Liver (tissue), 9 donors: ENCODE measurements around the gene POLDIP3. TPM values are rescaled to one million over a fixed set of nuclear protein-coding genes. Genes with fewer than 3 reads are reported as not detected.

Experiments used
- DNase-seq: peaks from one replicate; pipeline ENCODE4 v3.0.0-alpha.2; 2017; ENCODE audit warnings: low spot score
- H3K27ac ChIP-seq, 2 donors: one replicate each; pipeline ENCODE4 v1.7.0; 2013; ENCODE audit warnings: inconsistent platforms in 2 of 2, low read length in 2 of 2, control low read depth in 1 of 2, low read depth in 1 of 2, mild to moderate bottlenecking in 1 of 2
- H3K27me3 ChIP-seq, 4 donors: one replicate each; pipeline versions ENCODE4 v1.6.1 to v1.7.0; 2013; ENCODE audit warnings: low read length in 3 of 4, inconsistent platforms in 1 of 4, mild to moderate bottlenecking in 1 of 4, moderate library complexity in 1 of 4; ENCODE audit not compliant: control insufficient read depth in 4 of 4, insufficient read depth in 4 of 4
- H3K36me3 ChIP-seq, 4 donors: one replicate each; pipeline versions ENCODE4 v1.6.1 to v1.7.0; 2013; ENCODE audit warnings: low read length in 3 of 4, mild to moderate bottlenecking in 3 of 4, low read depth in 1 of 4, moderate library complexity in 1 of 4; ENCODE audit not compliant: control insufficient read depth in 4 of 4, insufficient read depth in 3 of 4
- H3K4me1 ChIP-seq, 4 donors: one replicate each; pipeline versions ENCODE4 v1.6.1 to v1.7.0; 2013; ENCODE audit warnings: low read length in 3 of 4, mild to moderate bottlenecking in 3 of 4, moderate library complexity in 1 of 4; ENCODE audit not compliant: control insufficient read depth in 4 of 4, insufficient read depth in 4 of 4
- H3K4me3 ChIP-seq, 3 donors: one replicate each; pipeline versions ENCODE4 v1.6.1 to v1.7.0; 2013; ENCODE audit warnings: low read length in 3 of 3, control low read depth in 1 of 3, low read depth in 1 of 3, mild to moderate bottlenecking in 1 of 3
- H3K9ac ChIP-seq, 2 donors: one replicate each; pipeline ENCODE4 v1.7.0; 2013; ENCODE audit warnings: low read length in 2 of 2, mild to moderate bottlenecking in 2 of 2, moderate library complexity in 2 of 2, control low read depth in 1 of 2, low read depth in 1 of 2
- H3K9me3 ChIP-seq, 4 donors: one replicate each; pipeline versions ENCODE4 v1.6.1 to v1.7.0; 2013; ENCODE audit warnings: low read length in 3 of 4; ENCODE audit not compliant: control insufficient read depth in 4 of 4
- FOXA1 ChIP-seq: IDR thresholded peaks from 2 replicates; pipeline ENCODE4 v1.6.1; 2016; ENCODE audit warnings: antibody characterized with exemption
- FOXA2 ChIP-seq: IDR thresholded peaks from 2 replicates; pipeline ENCODE4 v1.6.1; 2016; ENCODE audit warnings: antibody characterized with exemption
- GABPA ChIP-seq, 2 donors: IDR thresholded peaks in 1 of 2; conservative IDR thresholded peaks in 1 of 2; 2 replicates each; pipeline ENCODE4 v1.6.1; 2016; ENCODE audit warnings: antibody characterized with exemption in 2 of 2, mild to moderate bottlenecking in 1 of 2, moderate library complexity in 1 of 2
- HNF4A ChIP-seq, 2 donors: conservative IDR thresholded peaks; 2 replicates each; pipeline ENCODE4 v1.6.1; 2016; ENCODE audit warnings: antibody characterized with exemption in 2 of 2, mild to moderate bottlenecking in 2 of 2
- HNF4G ChIP-seq: IDR thresholded peaks from 2 replicates; pipeline ENCODE4 v1.6.1; 2016; ENCODE audit warnings: antibody characterized with exemption
- NR2F2 ChIP-seq: IDR thresholded peaks from 2 replicates; pipeline ENCODE4 v1.6.1; 2016; ENCODE audit warnings: antibody characterized with exemption
- RAD21 ChIP-seq, 2 donors: IDR thresholded peaks; 2 replicates each; pipeline ENCODE4 v1.6.1; 2016; ENCODE audit warnings: antibody characterized with exemption in 2 of 2, mild to moderate bottlenecking in 2 of 2
- RXRA ChIP-seq, 2 donors: IDR thresholded peaks; 2 replicates each; pipeline ENCODE4 v1.6.1; 2017 to 2018; ENCODE audit warnings: antibody characterized with exemption in 2 of 2, mild to moderate bottlenecking in 1 of 2
- TAF1 ChIP-seq: conservative IDR thresholded peaks from 2 replicates; pipeline ENCODE4 v1.6.1; 2016; ENCODE audit warnings: antibody characterized with exemption, mild to moderate bottlenecking
- YY1 ChIP-seq: IDR thresholded peaks from 2 replicates; pipeline ENCODE4 v1.6.1; 2016; ENCODE audit warnings: antibody characterized with exemption, mild to moderate bottlenecking
- WGBS: extraction: QIAGEN DNeasy Blood & Tissue Kit; methylation state at CpG from one replicate; pipeline ENCODE4 v1.1.7; 2013; 5-methylcytosine and 5-hydroxymethylcytosine counted together
- polyA plus RNA-seq, 2 donors: library from polyadenylated mRNA; stranded (reverse) in 1 of 2; unstranded in 1 of 2; fragments of 200-250 nt in 1 of 2; fragments of >200 nt in 1 of 2; fragmentation: Nextera tagmentation in 1 of 2; extraction: Ambion mirVana in 1 of 2; gene quantifications; one replicate each; pipeline versions ENCODE4 v1.2.1 to v1.2.3, GENCODE V29; 2013 to 2015
- total RNA-seq, 2 donors: library from RNA; depleted of rRNA; stranded (reverse); fragments of >200 nt; gene quantifications; one replicate each; pipeline ENCODE4 v1.2.3, GENCODE V29; 2014
- TF ChIP-seq, protein P1 (sequence below): IDR thresholded peaks from 2 replicates; pipeline ENCODE4 v1.6.1; 2016; ENCODE audit warnings: antibody characterized with exemption, mild to moderate bottlenecking
- TF ChIP-seq, protein P2 (sequence below): IDR thresholded peaks from 2 replicates; pipeline ENCODE4 v1.6.1; 2016; ENCODE audit warnings: antibody characterized with exemption
- TF ChIP-seq, protein P3 (sequence below): fragments of 150-350 bp; IDR thresholded peaks from 2 replicates; pipeline ENCODE4 v1.5.1; 2017; ENCODE audit warnings: improper control_type of control experiment, low read depth, low read length; ENCODE audit not compliant: missing input control
- donor health status: healthy.
- donor health status: healthy.
- donor health status: healthy.
- donor health status: healthy.
- donor health status: healthy.

The POLDIP3 gene
- total and polyA plus RNA-seq, 4 donors = 14.6 to 22.5 (median 18.0) TPM

DNA sequence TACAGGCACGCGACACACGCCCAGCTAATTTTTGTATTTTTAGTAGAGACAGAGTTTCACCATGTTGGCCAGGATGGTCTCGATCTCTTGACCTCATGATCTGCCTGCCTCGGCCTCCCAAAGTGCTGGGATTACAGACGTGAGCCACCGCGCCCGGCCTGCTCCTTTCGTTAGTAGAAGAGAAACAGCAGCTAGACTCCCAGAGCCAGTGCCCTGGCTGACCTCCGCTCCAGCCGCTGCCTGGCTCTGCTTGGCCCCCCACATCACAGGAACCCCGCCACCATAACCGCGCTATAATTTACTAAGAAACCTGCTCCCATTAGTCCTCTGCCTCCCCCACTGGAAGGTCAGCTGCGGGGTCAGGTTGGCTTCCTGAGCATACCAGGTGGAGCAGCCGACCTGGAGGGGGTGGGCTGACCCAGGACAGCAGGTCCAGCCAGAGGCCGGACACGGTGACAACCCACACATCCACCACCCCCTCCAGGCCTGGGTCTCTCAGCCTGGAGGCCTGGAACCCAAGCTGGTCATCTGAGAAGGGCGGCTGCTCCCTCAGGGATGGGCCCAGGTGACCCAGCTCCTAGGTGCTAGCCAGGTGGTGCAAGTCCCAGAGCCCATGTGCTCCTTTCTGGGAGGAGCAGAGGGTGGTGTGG lies 7.5 kb upstream of the POLDIP3 start:
- Histone ChIP-seq H3K27me3 (no peaks in the 10 kb centered on the region), H3K9ac (no peak overlapping the region), H3K4me3 (no peak overlapping the region), H3K36me3 (peaks cover 9 to 42% (median 15%) of the 10 kb centered on the region in 4 donors), H3K4me1 (peaks cover 6 to 29% (median 18%) of the 10 kb centered on the region in 4 donors), H3K9me3 (no peaks in the 10 kb centered on the region), H3K27ac (no peak overlapping the region)
- TF ChIP-seq FOXA1 = no peak
- TF ChIP-seq GABPA (IDR thresholded peaks at IDR 0.05 in 1 of 2, conservative IDR thresholded peaks at IDR 0.05 in 1 of 2) = no peak
- TF ChIP-seq HNF4G = no peak
- TF ChIP-seq, protein P1, sequence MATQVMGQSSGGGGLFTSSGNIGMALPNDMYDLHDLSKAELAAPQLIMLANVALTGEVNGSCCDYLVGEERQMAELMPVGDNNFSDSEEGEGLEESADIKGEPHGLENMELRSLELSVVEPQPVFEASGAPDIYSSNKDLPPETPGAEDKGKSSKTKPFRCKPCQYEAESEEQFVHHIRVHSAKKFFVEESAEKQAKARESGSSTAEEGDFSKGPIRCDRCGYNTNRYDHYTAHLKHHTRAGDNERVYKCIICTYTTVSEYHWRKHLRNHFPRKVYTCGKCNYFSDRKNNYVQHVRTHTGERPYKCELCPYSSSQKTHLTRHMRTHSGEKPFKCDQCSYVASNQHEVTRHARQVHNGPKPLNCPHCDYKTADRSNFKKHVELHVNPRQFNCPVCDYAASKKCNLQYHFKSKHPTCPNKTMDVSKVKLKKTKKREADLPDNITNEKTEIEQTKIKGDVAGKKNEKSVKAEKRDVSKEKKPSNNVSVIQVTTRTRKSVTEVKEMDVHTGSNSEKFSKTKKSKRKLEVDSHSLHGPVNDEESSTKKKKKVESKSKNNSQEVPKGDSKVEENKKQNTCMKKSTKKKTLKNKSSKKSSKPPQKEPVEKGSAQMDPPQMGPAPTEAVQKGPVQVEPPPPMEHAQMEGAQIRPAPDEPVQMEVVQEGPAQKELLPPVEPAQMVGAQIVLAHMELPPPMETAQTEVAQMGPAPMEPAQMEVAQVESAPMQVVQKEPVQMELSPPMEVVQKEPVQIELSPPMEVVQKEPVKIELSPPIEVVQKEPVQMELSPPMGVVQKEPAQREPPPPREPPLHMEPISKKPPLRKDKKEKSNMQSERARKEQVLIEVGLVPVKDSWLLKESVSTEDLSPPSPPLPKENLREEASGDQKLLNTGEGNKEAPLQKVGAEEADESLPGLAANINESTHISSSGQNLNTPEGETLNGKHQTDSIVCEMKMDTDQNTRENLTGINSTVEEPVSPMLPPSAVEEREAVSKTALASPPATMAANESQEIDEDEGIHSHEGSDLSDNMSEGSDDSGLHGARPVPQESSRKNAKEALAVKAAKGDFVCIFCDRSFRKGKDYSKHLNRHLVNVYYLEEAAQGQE = no peak
- TF ChIP-seq TAF1 = no peak
- TF ChIP-seq HNF4A (conservative IDR thresholded peaks at IDR 0.05) = no peak
- TF ChIP-seq YY1 = no peak
- no peak for TF ChIP-seq FOXA2
- TF ChIP-seq, protein P2, sequence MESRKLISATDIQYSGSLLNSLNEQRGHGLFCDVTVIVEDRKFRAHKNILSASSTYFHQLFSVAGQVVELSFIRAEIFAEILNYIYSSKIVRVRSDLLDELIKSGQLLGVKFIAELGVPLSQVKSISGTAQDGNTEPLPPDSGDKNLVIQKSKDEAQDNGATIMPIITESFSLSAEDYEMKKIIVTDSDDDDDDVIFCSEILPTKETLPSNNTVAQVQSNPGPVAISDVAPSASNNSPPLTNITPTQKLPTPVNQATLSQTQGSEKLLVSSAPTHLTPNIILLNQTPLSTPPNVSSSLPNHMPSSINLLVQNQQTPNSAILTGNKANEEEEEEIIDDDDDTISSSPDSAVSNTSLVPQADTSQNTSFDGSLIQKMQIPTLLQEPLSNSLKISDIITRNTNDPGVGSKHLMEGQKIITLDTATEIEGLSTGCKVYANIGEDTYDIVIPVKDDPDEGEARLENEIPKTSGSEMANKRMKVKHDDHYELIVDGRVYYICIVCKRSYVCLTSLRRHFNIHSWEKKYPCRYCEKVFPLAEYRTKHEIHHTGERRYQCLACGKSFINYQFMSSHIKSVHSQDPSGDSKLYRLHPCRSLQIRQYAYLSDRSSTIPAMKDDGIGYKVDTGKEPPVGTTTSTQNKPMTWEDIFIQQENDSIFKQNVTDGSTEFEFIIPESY = no peak
- no peak for TF ChIP-seq RXRA (IDR thresholded peaks at IDR 0.05)
- no peak for DNase-seq
- WGBS = 88% methylated on average over 19 of the region's 20 CpGs

DNA sequence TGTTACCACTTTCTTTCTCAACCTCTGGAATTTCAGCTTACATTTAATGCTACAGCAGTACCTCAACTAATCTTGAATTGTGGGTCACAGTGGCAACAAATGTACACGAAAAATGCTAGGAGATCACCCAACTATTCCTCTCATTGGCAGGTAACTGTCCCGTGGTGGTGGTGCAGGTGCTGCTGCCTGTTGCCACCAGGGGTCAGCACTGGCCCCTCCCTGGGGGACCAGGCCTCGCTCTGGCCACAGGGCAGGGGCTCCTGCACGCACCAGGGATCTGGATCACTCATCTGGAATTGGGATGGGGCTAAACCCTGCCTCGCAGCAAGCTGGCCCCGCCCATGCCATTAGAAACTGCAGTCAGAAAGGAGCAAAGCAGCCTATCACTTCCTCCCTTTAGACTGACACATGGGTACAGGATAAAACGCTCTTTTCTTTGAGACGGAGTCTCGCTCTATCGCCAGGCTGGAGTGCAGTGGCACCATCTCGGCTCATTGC lies 6.9 kb upstream of the POLDIP3 start:
- no peaks in the 10 kb centered on the region for H3K27me3 ChIP-seq
- peak; percentile 79 for DNase-seq
- no peaks in the 10 kb centered on the region for H3K9me3 ChIP-seq
- peaks cover 6 to 36% (median 9%) of the 10 kb centered on the region in 4 donors for H3K36me3 ChIP-seq
- no peak overlapping the region for H3K9ac ChIP-seq
- H3K27ac ChIP-seq = no peak overlapping the region
- TF ChIP-seq RAD21 (IDR thresholded peaks at IDR 0.05) (peak; percentile 83 to 92), NR2F2 (no peak)
- TF ChIP-seq, protein P3, sequence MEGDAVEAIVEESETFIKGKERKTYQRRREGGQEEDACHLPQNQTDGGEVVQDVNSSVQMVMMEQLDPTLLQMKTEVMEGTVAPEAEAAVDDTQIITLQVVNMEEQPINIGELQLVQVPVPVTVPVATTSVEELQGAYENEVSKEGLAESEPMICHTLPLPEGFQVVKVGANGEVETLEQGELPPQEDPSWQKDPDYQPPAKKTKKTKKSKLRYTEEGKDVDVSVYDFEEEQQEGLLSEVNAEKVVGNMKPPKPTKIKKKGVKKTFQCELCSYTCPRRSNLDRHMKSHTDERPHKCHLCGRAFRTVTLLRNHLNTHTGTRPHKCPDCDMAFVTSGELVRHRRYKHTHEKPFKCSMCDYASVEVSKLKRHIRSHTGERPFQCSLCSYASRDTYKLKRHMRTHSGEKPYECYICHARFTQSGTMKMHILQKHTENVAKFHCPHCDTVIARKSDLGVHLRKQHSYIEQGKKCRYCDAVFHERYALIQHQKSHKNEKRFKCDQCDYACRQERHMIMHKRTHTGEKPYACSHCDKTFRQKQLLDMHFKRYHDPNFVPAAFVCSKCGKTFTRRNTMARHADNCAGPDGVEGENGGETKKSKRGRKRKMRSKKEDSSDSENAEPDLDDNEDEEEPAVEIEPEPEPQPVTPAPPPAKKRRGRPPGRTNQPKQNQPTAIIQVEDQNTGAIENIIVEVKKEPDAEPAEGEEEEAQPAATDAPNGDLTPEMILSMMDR = peak; percentile 87
- H3K4me3 ChIP-seq = no peak overlapping the region
- peaks cover 6 to 29% (median 18%) of the 10 kb centered on the region in 4 donors for H3K4me1 ChIP-seq
- 49% methylated on average over 11 of the region's 11 CpGs for WGBS
